NOMO-1 (cell line): ENCODE results near the gene JMJD8.
A peak's percentile ranks its signal among the peaks of the same experiment; 100 is the strongest.

Experiments used
- DNase-seq, 2 experiments: peaks; one replicate each; lab custom pipeline; 2025; ENCODE audit not compliant: unreplicated experiment in 2 of 2; lab: John Stamatoyannopoulos, UW

The JMJD8 gene

DNA sequence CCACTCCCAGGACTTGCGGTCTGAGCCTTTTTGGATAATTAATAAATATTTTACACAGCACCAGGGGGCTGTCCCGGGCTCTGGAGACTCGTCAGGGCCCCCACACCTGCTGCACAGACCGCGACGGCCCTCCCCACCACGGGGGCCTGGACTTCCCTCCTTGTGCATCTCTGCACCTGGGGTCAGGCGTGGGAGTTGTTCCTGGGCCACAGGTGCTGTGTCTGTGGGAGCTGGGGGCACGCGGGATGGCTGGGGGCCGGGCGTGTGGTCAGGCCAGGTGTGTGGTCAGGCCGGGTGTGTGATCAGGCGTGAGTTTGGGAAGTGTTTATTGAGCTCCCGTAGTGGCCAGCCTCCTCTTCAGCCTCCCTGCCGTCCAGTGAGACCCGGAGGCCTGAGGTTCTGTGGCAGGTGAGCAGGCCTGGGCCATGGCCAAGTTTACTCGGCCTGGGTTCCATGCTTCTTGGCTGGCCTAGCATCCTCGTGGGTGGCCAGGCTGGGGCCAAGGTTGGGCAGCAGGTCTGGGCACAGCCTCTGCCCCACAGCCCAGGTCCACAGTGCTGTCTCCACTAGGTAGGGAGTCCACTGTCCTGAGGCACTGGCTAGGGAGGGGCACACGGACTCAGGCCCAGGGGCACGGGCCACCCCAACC, 5.8 kb downstream of the JMJD8 start:
- DNase-seq = no peak

- no peak for DNase-seq
Measured at GRCh38 chr16:677316-678190, 6.6 kb downstream of the JMJD8 start.

GRCh38 chr16:676913-677312, 7.2 kb downstream of the JMJD8 start:
- no peak for DNase-seq

GRCh38 chr16:676565-676902, 7.6 kb downstream of the JMJD8 start:
- no peak for DNase-seq

- DNase-seq = no peak
Measured at GRCh38 chr16:675884-676564, 8.1 kb downstream of the JMJD8 start.

DNA sequence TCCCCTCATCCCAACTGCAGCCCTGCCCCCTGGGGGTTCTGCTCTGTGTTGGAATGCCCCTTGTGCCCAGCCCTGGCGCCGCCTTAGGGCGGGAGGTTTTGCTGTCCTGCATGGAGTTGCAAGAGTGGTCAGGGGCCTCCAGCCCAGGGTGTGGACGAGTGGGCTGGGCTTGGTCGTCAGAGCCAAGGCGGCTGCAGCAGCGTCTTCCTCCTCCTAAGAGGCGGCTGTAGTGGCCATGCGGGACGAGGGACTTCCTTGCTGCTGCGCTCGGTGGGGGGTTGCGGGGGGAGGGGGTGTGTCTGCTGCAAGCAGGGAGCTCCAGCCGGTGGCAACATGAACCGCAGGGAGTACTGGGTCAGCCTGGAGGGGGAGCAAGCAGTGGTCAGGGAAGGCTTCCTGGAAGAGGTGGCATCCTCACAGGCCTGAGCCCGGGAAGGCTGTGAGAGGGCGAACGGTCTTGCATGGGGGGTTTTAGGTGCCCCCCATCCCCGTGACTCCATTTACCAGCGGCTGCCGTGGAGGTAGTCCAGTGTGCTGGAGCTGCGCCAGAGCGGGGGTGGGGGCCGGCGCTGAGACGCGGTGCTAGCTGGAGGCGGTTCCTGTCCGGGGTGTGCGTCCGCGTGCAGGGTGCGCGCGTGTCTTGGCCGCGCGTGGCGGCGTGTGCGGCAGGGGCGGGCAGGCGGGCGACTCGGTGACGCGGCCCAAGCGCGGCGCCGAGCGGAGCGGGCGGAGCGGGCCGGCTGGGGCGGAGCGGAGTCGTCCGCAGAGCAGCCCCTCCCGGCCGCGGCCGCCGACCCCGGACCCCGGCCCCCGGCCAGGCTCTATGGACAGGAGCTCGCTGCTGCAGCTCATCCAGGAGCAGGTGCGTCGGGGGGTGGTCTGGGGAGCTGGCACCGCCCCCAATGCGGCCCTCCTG, 8.9 kb downstream of the JMJD8 start, which contains the start of gene RHBDL1:
Gene RHBDL1, plus strand, starts transcription at position 704 of the 916 bp plus-strand sequence. Its CDS starts 120 bp downstream, at position 824.
- DNase-seq = peak; percentile 19 to 27

DNA sequence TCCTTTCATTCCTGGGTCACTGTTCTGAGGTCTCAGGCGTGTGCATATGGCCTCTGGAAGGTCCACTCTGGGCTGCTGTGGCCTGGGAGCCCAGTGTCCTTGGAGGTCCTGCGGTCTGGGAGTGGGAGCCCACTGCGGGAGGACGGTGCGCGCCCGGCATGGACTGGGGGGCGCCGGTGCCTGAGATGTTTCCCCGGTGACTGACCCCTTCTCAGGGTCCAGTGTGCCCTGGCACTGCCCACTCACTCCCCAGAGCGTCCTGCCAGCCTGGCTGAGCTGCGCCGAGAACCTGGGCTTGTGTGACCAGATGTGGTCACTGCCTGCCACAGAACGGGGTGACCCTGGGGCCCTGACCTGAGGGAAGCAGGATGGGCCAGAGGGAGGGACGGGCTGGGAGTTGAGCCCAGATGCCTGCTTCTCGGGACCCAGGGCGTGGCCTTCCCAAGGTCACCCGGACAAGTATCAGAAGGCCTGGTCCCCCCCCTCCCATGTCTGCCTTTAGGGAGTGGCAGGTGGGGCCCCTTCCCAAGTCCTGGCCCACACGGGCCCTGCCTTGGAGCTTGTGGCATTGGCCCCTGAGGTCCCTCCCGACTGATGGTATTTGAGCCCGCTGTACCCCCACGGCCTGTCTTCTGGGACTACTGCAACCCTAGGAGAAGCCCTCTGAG, 9.8 kb downstream of the JMJD8 start:
- DNase-seq = no peak

GRCh38 chr16:673399-673991, 10.6 kb downstream of the JMJD8 start:
- DNase-seq = no peak

DNA sequence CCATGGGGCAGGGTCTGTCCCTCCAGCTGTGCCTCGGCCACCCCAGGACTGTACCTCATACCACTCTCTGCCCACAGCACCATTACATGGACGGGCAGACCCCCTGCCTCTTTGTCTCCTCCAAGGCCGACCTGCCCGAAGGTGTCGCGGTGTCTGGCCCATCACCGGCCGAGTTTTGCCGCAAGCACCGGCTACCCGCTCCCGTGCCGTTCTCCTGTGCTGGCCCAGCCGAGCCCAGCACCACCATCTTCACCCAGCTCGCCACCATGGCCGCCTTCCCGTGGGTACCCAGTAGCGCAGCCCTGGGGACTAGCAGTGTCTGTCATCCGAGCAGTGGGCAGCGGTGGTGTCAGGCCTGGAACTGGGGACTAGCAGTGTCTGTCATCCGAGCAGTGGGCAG, 11.3 kb downstream of the JMJD8 start:
- DNase-seq = no peak

- no peak for DNase-seq
Measured at GRCh38 chr16:672371-672770, 11.8 kb downstream of the JMJD8 start.

DNA sequence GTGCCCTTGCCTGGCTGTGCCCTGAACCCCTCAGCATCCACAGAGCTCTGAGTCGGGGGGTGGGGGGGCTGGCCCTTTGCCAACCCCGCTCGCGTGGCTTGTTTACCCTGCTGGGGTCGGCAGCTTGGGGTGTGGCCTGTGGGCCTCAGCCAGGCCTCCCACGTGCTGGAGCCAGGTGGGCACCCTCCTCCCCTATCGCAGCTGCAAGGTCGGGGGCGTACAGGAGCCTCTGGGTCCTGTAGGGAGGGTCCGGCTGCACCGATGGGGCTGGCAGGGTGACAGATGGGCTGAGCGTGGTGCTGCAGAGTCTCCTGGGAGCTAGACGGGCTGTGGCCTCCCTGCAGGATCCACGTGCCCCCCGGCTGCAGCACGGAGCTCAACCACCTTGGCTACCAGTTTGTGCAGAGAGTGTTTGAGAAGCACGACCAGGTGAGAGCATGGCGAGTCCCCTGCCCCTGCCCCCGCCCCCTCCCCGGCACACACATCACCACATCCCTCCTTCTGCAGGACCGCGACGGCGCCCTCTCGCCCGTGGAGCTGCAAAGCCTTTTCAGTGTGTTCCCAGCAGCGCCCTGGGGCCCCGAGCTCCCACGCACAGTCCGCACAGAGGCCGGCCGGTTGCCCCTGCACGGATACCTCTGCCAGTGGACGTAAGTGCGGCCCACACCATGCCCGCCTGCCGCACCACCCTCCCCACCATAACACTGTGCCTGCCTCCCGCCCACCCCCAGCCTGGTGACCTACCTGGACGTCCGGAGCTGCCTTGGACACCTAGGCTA, 12.6 kb downstream of the JMJD8 start:
- no peak for DNase-seq

DNA sequence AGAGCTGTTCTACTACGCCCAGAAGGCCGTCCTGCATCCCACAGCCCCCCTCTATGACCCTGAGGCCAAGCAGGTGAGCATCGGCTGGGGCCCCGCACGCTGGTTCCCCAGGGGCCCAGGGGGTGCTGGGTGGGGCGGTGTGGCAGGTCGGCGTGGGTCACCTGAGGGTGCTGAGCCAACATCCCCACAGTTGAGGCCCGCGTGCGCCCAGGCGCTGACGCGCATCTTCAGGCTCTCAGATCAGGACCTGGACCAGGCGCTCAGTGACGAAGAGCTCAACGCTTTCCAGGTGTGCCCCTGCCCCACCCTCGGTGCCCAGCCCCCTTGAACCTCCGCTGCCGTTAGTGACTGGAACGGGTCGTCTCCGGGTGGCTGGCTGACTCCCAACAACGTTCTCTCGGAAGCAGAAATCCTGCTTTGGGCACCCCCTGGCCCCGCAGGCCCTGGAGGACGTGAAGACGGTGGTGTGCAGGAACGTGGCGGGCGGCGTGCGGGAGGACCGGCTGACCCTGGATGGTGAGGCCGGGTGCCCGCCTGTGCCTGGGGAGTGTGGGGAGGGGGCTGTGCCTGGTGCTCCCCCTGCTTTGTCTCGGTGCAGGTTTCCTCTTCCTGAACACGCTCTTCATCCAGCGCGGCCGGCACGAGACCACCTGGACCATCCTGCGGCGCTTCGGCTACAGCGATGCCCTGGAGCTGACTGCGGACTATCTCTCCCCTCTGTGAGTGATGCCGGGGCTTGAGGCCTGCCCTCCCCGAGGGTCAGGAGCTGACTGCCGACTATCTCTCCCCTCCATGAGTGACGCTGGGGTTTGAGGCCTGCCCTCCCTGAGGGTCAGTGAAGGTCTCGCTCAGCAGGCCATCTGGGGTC, 13.4 kb downstream of the JMJD8 start:
- DNase-seq = no peak

- DNase-seq = no peak
Measured at GRCh38 chr16:669666-670065, 14.5 kb downstream of the JMJD8 start.

DNA sequence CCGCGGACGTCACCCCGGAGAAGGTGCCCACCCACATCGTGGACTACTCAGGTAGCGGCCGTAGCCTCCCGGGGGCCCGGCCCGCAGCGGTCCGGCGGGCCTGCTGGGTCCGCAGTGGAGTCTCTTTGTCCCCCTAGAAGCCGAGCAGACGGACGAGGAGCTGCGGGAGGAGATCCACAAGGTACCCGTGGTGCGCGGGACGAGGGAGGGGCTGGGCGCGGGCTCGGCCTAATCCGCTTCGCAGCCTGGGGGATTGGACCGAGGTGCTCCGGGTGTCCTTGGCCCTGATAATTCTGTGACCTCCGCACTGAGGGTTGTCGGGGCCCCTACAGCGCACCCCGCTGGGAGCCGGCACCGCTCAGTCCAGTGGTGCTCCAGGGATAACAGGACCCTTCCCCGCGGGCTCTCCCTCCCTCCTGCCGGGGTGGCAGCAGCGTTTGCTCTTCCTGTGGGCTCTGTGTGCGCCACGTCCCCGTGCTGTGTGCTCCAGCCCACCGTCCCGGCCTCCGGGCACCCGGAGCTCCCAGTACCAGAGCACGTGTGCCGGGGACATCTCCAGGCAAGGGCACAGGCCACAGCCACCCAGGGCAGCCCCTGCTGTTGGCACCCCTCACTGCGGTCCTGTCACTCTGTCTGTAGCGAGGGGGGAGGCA, 15.5 kb downstream of the JMJD8 start:
- DNase-seq = no peak

DNA sequence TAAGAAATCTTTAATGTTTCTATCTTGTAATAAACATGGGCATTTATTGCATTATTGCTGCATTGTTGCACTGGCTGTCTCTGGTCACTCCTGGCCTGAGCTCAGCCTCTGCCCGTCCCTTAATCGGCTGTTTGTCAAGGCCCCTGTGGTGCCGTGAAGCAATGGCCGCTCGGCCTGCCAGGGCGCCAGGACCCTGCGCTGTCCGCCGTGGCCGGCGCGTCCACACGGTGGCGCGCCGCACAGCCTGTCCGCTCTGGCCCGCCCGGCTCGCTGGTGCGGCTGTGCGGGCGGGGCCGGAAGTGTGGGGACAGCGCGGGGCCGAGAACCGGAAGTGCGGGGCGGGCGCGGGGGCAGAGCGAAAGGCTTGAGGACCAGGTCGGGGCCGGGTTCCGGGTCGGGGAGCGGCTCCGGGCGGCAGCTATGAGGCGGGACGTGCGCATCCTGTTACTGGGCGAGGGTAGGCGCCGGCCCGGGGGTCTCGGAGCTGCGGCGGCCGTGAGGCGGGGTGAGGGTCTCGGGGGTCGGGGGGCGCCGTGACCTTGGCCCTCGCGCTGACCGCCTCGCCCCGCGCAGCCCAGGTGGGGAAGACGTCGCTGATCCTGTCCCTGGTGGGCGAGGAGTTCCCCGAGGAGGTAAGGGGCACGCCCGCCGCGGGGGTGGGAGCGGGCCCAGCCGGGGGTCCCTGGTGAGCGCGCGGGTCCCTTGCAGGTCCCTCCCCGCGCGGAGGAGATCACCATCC, 16.2 kb downstream of the JMJD8 start, which contains the start of gene RHOT2:
Gene RHOT2, plus strand, starts transcription at position 353 of the 739 bp plus-strand sequence. Its CDS starts 68 bp downstream, at position 421.
- DNase-seq = peak; percentile 87 to 94

- no peak for DNase-seq
Measured at GRCh38 chr16:667113-667779, 16.9 kb downstream of the JMJD8 start.
